ENCODE data around the gene HDLBP. TPM values are rescaled to one million over a fixed set of nuclear protein-coding genes. Genes with fewer than 3 reads are reported as not detected.
A peak's percentile ranks its signal among the peaks of the same experiment; 100 is the strongest.

The HDLBP gene
- total RNA-seq, 2 experiments from 2014 or later, result 259 to 266 TPM

GRCh38 chr2:241275504-241275903 is 40.0 kb downstream of the HDLBP start:
- no peak for DNase-seq
- Mint-ChIP-seq H3K9me3 (peaks cover 4% of the 10 kb centered on the region), H3K27me3 (no peaks in the 10 kb centered on the region), H3K4me3 (no peak overlapping the region), H3K27ac (no peak overlapping the region), H3K4me1 (ENCODE audit: low read depth) (peaks cover 35% of the 10 kb centered on the region), H3K36me3 (ENCODE audit: low read depth) (peaks cover 17% of the 10 kb centered on the region)
- POLR2A ChIA-PET, result no interaction called here
- intact Hi-C loops (cut with micrococcal nuclease), result no loop called here
- CTCF ChIA-PET, result interaction anchor here (0.8 kb wide), 1 partner anchor 8 kb away, joined by 3 read pairs; no protein-coding TSS in a partner anchor
- TF ChIP-seq CTCF (IDR thresholded peaks at IDR 0.05), result no peak
- no peak for ATAC-seq

GRCh38 chr2:241274127-241274526 is 41.3 kb downstream of the HDLBP start:
- H3K36me3 Mint-ChIP-seq (ENCODE audit: low read depth), result peaks cover 17% of the 10 kb centered on the region
- H3K27ac Mint-ChIP-seq, result no peak overlapping the region
- ChIA-PET CTCF (no interaction called here), POLR2A (interaction anchor here (1.3 kb wide), 1 partner anchor 10 kb away, joined by 5 read pairs; no protein-coding TSS in a partner anchor)
- DNase-seq (no peak), ATAC-seq (no peak)
- H3K27me3 Mint-ChIP-seq, result no peaks in the 10 kb centered on the region
- TF ChIP-seq CTCF (IDR thresholded peaks at IDR 0.05), result no peak
- peaks cover 4% of the 10 kb centered on the region for H3K9me3 Mint-ChIP-seq
- H3K4me1 Mint-ChIP-seq (ENCODE audit: low read depth), result peaks cover 41% of the 10 kb centered on the region
- intact Hi-C loops (cut with micrococcal nuclease), result no loop called here
- H3K4me3 Mint-ChIP-seq, result no peak overlapping the region

GRCh38 chr2:241273210-241274020 is 42.1 kb downstream of the HDLBP start:
- Mint-ChIP-seq H3K4me3 (peak overlapping the region; percentile 70), H3K9me3 (peaks cover 4% of the 10 kb centered on the region), H3K27me3 (no peaks in the 10 kb centered on the region), H3K4me1 (ENCODE audit: low read depth) (peaks cover 46% of the 10 kb centered on the region), H3K27ac (peak overlapping the region; percentile 47), H3K36me3 (ENCODE audit: low read depth) (peaks cover 19% of the 10 kb centered on the region)
- peak; percentile 21 for DNase-seq
- ATAC-seq, result no peak
- ChIA-PET CTCF (no interaction called here), POLR2A (interaction anchor here (1.3 kb wide), 1 partner anchor 10 kb away, joined by 5 read pairs; no protein-coding TSS in a partner anchor)
- intact Hi-C loops (cut with micrococcal nuclease), result no loop called here
- TF ChIP-seq CTCF (IDR thresholded peaks at IDR 0.05), result no peak

- Mint-ChIP-seq H3K9me3 (peaks cover 4% of the 10 kb centered on the region), H3K4me1 (ENCODE audit: low read depth) (peaks cover 52% of the 10 kb centered on the region), H3K36me3 (ENCODE audit: low read depth) (peaks cover 17% of the 10 kb centered on the region), H3K4me3 (peak overlapping the region; percentile 70), H3K27ac (peak overlapping the region; percentile 47), H3K27me3 (no peaks in the 10 kb centered on the region)
- DNase-seq (peak; percentile 58), ATAC-seq (peak; percentile 81)
- ChIA-PET POLR2A (interaction anchor here (0.6 to 1.0 kb wide), 3 partner anchors 13 to 43 kb away, joined by 3 read pairs; partner anchors contain the start of genes HDLBP and SEPTIN2), CTCF (no interaction called here)
- no peak for TF ChIP-seq CTCF (IDR thresholded peaks at IDR 0.05)
- intact Hi-C loops (cut with micrococcal nuclease), result no loop called here
These were observed 42.9 kb downstream of the HDLBP start for GRCh38 chr2:241272303-241273209.

Measured in activated CD8-positive, alpha-beta T cell treated with anti-CD3 and anti-CD28 coated beads for 36 hours (primary cell).